HG02885 (cell line): ENCODE measurements around the gene PLPP1.

Experiments used
- ATAC-seq: cut with Tn5 transposase; IDR thresholded peaks from one replicate; pipeline ENCODE4 v1.9.1; 2021; ENCODE audit warnings: mild to moderate bottlenecking; ENCODE audit not compliant: unreplicated experiment, poor library complexity

PLPP1 gene

DNA sequence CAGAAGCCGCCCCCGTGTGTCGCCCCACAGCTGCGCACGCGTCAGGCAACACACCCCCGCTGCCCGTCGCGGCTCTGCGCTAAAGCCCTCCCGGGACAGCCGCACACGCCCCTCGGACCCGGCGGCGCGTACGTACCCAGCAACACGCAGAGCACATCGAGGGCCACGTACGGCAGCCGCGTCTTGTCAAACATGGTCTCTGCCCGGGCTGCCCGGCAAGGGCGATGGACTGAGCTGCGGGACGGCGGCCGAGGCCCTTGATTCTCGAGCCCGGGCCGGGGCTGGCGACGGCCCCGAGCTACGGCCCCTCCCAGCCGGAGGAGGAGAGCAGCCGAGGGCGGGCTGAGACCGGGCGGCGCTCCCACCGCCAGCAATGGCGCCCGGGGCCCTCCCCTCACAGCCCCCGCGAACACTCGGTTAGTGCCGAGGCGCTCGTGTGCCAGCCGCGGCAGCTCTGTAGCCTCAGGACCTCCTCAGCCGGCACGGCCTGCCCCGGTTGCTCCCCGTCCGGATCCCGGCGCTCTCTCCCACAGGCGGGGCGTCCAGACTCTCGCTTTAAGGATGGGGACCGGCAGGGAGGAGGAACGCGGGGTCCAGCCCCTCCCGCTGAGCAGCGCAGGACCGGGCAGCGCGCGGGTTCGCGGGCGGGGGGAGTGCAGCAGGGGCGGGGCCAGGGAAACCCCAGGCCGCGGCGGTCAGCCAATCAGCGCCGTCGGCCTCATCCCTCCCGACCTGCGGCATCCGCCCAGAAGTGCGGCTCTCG, at the start of gene PLPP1:
PLPP1 (minus strand) TSS at position 529 of the 763 bp plus-strand sequence; CDS start at position 194, 335 bp downstream.
- ATAC-seq, result peak; percentile 83

DNA sequence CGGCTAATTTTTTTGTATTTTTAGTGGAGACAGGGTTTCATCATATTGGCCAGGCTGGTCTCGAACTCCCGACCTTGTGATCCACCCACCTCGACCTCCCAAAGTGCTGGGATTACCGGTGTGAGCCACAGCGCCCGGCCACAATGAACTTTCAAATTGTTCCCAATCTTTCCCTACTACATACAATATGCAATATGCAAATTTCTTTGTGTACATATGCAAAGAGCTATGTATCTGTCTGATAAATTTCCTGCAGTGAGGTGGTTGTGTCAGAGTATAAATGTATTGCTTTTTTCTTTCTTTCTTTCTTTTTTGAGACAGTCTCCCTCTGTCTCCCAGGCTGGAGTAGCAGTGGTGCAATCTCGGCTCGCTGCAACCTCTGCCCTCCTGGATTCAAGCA, 48.8 kb upstream of the PLPP1 start:
- no peak for ATAC-seq

DNA sequence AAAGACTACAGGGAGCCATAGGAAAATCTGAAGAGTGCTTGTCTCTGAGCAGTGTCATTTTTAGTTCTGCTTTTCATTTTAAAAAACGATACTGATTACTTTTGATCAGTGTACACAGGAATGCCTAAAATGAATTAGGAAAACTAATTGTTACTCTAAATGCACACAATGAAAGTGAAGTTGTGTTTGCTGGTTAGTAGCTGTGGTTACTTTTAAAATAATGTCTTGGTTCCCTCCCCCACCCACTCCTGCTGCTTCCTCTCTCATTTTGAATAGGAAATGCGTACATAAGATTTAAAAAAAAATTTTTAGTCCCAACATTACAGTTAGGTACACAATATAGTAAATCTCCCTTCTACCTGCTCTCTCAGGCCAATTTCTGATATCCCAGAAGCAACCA, 47.5 kb upstream of the PLPP1 start:
- peak; percentile 55 for ATAC-seq

DNA sequence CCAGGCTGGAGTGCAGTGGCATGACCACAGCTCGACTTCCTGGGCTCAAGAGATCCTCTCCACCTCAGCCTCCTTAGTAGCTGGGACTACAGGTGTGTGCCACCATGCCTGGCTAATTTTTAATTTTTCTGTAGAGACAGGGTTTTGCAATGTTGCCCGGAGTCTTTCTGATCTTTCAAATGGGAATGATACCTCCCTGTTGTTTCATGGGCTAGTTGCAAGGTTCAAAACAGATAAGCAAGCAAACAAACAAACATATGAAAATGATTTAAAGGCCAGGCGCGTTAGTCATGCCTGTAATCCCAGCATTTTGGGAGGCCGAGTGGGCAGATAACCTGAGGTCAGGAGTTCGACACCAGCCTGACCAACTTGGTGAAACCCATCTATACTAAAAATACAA, 45.3 kb upstream of the PLPP1 start:
- no peak for ATAC-seq

DNA sequence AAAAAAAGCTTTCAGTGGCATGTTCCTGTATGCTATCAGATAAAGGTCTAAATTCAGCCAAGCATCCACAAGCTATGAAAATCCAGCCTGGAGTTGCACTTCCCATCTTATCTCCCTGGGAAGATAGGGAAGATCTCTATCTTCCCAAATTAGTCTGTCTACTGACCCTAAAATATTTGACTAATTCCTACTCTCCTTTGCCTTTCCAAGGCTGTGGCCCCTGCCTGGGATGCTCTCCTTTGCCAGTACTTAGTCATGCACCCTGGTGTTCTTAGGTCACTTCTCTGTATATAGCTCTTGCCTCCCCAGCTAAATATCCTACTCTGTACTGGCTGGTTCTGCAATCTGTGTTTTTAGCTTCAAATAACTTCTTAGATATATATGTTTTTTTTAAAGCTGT, 44.0 kb upstream of the PLPP1 start:
- ATAC-seq, result no peak

DNA sequence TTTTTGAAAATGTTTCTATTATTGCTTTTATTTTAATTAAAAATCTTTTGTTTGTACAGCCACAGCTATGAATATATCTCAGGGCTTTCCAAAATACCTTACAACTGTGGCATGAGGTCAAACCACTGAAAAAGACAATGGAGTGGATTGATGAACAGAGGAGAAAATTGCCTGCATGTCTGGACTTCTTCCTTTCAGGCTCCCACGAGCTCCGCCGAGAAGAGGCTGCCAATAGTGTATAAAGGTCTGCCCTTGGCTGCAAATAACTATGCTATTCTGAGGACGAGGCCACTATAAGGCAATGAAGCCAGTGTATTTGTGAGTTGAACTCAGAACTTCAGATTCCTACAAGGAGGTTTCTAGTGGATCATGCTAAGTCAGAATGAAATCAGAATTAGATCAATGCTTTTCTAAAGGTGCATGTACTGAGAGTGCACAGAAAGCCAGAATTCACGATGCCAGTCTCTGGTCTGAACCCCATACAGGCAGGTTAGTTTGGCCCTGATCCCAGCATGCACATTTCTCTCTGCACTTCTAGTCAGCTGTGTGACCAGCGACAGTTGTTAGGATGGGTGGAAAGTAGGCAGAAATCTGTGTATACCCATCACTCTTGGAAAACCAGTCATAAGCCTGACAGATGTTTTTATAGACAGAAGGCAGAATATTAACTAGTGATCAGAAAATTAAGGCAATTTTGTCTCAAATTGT, 42.7 kb upstream of the PLPP1 start:
- ATAC-seq, result no peak

DNA sequence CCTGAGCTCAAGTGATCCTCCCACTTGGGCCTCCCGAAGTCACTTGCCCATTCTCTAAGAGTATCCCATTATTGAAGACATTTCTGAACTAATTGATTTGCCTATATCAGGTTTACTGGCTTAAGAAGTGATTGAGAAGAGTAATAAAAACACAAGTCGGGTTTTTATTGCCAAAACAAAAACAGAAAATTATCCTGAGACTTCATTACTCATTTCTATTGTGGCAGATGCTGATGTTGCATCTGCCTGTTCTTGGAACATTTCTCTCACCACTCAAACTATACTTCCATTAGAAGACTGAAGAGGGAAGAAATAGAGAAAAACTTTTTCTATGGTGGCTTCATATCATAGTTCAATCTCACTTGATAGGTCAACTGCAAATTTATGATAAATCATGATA, 41.9 kb upstream of the PLPP1 start:
- no peak for ATAC-seq

DNA sequence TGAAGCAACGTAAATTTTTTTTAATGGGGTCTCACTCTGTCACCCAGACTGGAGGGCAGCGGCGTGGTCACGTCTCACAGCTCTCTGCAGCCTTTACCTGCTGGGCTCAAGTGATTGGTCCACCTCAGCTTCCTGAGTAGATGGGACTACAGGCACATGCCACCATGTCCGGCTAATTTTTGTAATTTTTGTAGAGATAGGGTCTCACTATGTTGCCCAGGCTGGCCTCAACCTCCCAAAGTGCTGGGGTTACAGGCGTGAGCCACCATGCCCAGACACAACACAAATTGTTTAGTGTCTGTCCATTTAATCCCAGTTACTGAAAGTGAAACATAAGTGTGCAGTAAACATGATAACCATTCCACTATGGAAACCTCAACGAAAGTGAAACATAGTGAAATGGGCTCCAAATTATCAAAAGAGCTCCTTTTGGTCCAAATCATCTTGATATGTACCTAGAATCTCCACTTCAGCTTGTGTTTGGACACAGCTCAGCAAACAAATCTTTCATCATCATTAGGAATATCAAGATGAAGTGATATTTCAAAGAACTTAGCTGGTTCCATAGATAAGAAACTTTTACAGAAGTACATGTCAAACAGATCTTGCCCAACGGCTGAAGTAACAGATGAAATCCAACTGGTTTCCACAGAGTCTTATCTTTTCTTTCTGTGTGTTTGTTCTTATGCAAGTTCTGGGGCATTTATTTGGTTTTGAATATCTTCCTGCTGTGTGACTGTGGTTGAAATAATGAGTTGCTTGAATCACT, 41.2 kb upstream of the PLPP1 start:
- no peak for ATAC-seq

DNA sequence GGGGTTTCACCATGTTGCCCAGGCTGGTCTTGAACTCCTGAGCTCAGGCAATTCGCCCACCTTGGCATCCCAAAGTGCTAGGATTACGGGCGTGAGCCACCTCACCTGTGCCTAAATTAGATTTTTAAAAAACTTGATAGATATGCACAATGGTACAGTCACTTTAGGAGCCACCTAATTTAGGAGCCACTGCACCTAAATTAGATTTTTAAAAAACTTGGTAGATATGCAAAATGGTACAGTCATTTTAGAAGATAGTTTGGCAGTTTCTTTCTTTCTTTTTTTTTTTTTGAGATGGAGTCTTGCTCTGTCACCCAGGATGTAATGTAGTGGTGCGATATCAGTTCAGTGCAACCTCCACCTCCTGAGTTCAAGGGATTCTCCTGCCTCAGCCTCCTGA, 37.8 kb upstream of the PLPP1 start:
- ATAC-seq, result no peak

DNA sequence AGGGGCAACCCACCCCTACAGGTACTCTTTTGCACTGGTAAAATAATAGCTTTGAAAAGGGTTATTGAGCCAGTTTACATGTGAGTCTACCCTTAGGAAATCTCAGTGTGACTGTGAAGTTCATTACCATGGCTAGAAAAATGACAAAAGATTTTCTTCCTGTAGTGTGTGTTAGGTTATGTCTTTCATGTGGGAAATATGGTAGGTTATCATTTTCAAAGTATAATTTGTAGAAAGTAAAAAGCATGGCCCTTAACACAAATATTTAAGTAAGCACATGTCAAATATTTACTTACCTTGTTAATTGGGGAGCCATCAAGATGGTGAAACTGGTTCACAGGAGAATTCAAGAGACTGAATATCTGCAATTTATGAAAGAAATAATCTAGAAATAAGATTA, 37.3 kb upstream of the PLPP1 start:
- ATAC-seq, result no peak

DNA sequence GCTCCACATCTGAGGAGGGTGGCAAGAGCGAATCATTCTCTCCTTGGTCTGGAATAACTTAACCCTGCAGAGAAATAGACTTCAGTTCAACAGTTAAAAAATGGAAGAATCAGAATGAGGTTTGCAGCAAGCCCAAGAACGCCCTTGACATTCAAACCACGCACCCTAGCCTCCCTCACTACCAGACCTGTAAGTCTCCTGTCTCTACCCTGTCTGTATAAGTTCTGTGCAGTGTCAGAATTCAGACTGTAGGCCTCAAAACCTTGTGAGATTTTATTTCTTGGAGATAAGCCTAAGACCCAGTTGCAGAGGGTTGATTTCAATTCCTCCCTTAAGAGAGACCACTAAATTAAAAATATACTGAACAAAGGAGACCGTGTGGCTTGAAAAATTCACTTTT, 35.8 kb upstream of the PLPP1 start:
- ATAC-seq, result no peak

DNA sequence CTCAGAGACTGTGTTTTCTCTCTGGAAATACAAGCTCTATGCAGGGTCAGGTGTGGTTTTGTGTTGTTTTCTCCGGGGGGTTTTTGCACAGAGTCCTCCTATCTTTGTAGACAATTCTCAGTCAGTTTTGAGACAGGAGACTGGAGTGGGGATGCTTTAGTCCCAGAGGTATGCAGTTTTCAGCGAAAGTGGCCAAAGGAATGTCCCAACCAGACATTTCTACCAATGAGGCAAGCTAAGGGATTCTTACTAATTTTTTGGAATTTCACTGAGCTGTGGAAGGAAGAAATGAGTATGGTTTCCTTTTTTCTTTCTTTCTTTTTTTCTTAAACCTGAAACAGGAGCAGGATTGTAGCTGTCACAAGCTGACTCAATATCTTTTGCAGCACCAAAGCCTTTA, 35.3 kb upstream of the PLPP1 start:
- ATAC-seq, result no peak

DNA sequence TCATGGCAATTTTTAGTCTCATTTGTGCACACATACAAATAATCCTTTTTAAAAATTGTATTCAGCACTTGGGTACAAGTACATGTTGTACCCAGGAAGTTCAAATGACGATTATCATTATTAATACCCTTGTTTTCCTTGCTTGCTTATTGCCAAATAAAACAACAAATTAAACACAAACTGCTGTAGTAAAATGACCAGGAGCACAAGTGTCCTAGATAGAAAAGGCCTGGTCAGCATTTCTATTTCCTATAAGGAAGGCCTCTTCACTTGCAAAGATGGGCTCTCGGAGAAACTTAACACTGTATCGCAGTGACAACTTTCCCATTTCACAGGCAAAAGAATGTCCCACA, 34.7 kb upstream of the PLPP1 start:
- ATAC-seq, result no peak

DNA sequence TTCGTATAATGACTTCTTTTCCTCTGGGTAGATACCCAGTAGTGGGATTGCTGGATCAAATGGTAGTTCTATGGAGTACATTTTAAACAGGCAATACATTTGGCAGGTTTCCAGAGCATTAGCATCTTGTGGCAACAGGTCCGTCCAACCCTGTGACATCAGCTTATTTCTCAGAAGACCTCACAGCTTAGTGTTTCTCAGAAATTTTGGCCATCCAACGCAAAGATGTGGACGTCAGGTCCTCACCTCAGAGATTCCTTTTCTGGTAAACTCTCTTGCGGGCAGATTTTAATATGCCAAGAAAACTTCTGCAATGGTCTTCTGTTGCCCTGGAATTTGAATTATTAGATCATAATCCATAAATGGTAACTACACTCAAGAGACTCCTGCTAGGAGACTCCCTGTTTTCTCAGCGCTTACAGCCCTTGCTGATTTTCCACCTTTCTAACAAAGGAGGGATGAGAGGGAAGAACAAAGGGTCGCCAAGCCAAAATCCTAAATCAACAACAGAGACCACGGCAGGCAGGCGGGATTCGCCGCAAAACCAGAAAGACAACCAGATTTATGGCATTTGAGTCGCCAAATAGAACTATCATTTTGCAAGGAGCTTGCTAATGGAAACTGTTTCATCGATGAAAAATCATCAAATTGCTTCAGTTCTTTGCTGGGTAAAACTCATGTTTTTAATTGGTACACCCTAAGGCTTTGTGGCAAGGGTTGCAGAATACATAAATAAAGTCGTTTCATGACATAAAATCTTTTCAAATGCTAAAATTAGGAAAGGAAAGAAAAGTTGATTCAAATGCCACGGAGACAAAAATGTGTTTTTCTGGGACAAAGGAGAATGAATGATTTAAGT, 34.1 kb upstream of the PLPP1 start:
- no peak for ATAC-seq

DNA sequence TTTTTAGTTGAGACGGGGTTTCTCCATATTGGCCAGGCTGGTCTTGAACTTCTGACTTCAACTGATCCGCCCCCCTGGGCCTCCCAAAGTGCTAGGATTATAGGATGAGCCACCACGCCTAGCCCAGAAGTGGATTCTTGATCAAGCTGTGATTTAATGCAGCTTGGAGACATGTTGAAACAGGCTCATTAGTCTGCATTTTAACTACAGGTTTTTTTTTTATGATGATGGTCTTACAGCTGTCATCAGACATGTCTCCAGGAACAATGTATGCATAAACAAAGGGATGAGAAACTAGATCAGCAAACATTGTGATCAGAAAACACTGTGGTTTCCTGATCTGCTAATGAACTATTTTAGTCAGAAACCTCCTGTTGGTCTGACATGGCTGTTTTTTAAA, 30.0 kb upstream of the PLPP1 start:
- peak; percentile 64 for ATAC-seq

DNA sequence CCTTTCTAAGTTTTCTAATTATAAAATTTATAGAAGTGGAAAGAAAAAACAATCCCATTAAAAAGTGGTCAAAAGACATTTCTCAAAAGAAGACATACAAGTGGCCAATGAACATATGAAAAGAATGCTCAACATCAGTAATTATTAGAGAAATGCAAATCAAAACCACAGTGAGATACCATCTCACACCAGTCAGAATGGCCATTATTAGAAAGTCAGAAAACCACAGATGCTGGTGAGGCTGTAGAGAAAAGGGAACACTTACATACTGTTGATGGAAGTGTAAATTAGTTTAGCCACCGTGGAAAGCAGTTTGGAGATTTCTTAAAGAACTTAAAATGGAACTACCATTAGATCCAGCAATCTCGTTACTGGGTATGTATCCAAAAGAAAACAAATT, 23.7 kb upstream of the PLPP1 start:
- ATAC-seq, result no peak

DNA sequence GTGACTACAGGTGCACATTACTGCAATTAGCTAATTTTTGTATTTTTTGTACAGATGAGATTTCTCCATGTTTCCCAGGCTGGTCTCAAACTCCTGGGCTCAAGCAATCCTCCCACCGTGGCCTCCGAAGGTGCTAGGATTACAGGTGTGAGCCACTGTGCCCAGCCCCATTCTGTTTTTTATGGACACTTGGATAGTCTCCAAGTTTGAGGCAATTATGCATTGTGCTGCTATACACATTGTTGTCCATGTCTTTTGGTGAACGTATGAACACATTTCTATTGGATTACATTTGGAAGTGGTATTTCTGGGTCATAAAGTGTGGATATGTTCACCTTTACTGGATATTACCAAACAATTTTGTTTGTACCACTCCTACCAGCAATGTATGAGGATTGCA, 22.4 kb upstream of the PLPP1 start:
- no peak for ATAC-seq

DNA sequence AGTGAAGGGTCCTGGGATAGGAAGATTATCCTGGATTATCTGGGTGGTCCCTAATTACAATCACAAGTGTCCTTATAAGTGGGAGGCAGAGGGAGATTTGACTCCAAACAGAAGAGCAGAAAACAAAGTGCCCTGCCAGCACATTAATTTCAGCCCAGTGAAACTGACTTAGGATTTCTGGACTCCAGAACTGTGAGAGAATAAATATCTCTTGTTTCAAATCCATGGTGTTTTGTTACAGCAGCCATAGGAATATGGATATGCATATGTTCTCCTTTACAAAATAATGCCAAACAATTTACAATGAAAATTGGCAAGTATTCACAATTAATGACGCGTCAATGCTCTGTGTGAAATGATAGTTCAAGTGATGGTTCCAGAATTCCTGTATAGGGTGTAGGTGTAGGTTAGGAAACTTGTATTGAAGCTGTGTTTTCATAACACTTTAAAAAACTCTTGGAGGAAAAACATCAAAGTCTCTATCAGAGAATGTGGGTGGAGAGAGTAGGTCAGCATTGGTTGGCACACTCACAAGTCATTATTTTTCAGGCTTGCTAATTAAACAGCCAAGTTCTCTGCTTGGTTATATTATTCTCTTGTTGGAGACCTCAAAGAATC, 19.9 kb upstream of the PLPP1 start:
- ATAC-seq, result no peak

DNA sequence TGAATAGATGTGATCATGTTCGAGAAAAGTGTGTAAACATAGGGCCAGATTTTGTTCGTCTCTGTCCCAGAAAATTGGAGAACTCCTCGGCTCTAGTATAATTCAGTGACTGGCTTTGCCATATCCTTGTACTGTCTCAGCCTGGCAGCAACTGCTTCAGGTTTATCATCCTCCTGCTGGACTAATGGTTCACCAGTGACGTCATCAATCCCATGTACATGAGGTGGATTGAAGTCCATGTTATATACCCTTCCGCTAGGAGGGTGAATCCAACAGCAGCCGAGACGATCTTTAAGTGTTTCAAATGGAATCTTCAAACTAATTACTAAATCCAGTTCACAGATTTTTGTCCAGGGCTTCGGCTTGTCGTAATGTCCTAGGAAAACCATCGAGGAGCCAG, 17.1 kb upstream of the PLPP1 start:
- no peak for ATAC-seq

DNA sequence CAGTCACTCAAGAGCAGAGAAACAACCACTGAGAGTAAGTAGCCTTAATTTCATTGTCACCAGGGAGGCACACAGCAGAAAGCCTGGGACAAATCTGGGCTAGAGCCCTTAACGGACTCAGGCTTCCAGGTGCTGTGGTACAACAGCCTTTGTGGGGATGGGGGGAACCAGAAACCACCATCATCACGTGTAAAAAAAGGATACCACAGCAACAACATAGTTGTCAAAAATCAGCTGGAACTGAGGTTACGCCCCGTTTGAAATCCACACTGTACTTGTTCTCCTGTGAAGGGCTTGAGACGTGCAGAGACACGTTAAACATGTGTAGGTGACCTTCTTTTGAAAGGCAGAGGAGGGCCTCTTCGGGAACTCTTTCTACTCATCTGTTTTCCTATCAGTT, 16.6 kb upstream of the PLPP1 start:
- no peak for ATAC-seq
